GM12878 (cell line): Measurements from ENCODE around the gene ADGRD2. TPM values are rescaled to one million over a fixed set of nuclear protein-coding genes. Genes with fewer than 3 reads are reported as not detected.
A peak's percentile ranks its signal among the peaks of the same experiment; 100 is the strongest.

Experiments
- ATAC-seq: fragments of 200-7000 bp; cut with Tn5 transposase; 3 replicates; pipeline ENCODE4 v1.9.1; 2020; ENCODE audit warnings: mild to moderate bottlenecking, moderate library complexity
- BruUV-seq: library from RNA; stranded (reverse); fragments of 400-500 nt; replicated peaks from 2 replicates; lab custom pipeline; 2021; lab: Mats Ljungman, UMichigan
- CTCF ChIA-PET: fragments of 300-600 bp; sonication (Branson Sonifier 250); formaldehyde crosslinking; extraction: SDS; loops from one replicate; lab custom pipeline; 2021; ENCODE audit warnings: inconsistent platforms; lab: Yijun Ruan, JAX
- POLR2A ChIA-PET: fragments of 350-600 bp; formaldehyde crosslinking; extraction: SDS; loops from one replicate; lab custom pipeline; 2021; ENCODE audit warnings: inconsistent platforms; lab: Charles Lee
- RAD21 ChIA-PET: fragments of 300-600 bp; sonication (Branson Sonifier 250); formaldehyde crosslinking; loops from one replicate; lab custom pipeline; 2023; ENCODE audit warnings: antibody characterized with exemption; ENCODE audit not compliant: unreplicated experiment; lab: Charles Lee
- SMC1A ChIA-PET: fragments of 300-600 bp; sonication (Branson Sonifier 250); formaldehyde crosslinking; loops from one replicate; lab custom pipeline; 2023; ENCODE audit not compliant: unreplicated experiment, uncharacterized antibody; lab: Charles Lee
- DNase-seq: peaks from one replicate; pipeline ENCODE4 v3.0.0-alpha.2; 2011; ENCODE audit warnings: low read depth, low spot score
- FAIRE-seq: peaks from 3 replicates; lab custom pipeline; 2011; peaks lifted over from hg19 to GRCh38; lab: Jason Lieb, UNC
- H2AFZ ChIP-seq: 2 replicates; pipeline ENCODE4 v1.6.0; 2011; ENCODE audit warnings: low read depth, low read length, control low read depth; ENCODE audit not compliant: control insufficient read depth
- H3K27ac ChIP-seq: 2 replicates; pipeline ENCODE4 v1.5.1; 2011; ENCODE audit warnings: control low read depth; ENCODE audit not compliant: control insufficient read depth, insufficient read depth
- H3K27me3 ChIP-seq, 2 experiments: replicated peaks in 1 of 2; 2 replicates each; pipeline versions ENCODE4 v1.6.0 to v1.6.1; 2011; ENCODE audit warnings: low read length in 1 of 2; ENCODE audit not compliant: control insufficient read depth in 2 of 2, insufficient read depth in 2 of 2
- H3K36me3 ChIP-seq, 2 experiments: 2 replicates each; pipeline ENCODE4 v1.5.1; 2011; ENCODE audit warnings: low read length in 1 of 2; ENCODE audit not compliant: control insufficient read depth in 2 of 2, insufficient read depth in 2 of 2
- H3K4me1 ChIP-seq: 2 replicates; pipeline ENCODE4 v1.6.1; 2011; ENCODE audit warnings: mild to moderate bottlenecking, low read length, moderate library complexity, mixed read lengths; ENCODE audit not compliant: control insufficient read depth, insufficient read depth
- H3K4me2 ChIP-seq: 2 replicates; pipeline ENCODE4 v1.6.0; 2011; ENCODE audit warnings: control low read depth; ENCODE audit not compliant: control insufficient read depth, insufficient read depth
- H3K4me3 ChIP-seq: fragments of 200-600 bp; sonication (generic); 2 replicates; pipeline ENCODE4 v1.5.1; 2016
- H3K79me2 ChIP-seq: 2 replicates; pipeline ENCODE4 v1.6.0; 2011; ENCODE audit warnings: low read length; ENCODE audit not compliant: control insufficient read depth, insufficient read depth
- H3K9ac ChIP-seq: 2 replicates; pipeline ENCODE4 v1.8.0; 2011; ENCODE audit warnings: low read length, control low read depth, mixed read lengths; ENCODE audit not compliant: control insufficient read depth, insufficient read depth
- H3K9me3 ChIP-seq: replicated peaks from 3 replicates; pipeline ENCODE4 v1.5.1; 2011; ENCODE audit warnings: mild to moderate bottlenecking, low read length; ENCODE audit not compliant: control insufficient read depth, insufficient read depth
- H4K20me1 ChIP-seq: 2 replicates; pipeline ENCODE4 v1.6.0; 2011; ENCODE audit not compliant: control insufficient read depth, insufficient read depth
- BACH1 ChIP-seq: fragments of 450-650 bp; IDR thresholded peaks from 2 replicates; pipeline ENCODE4 v1.6.1; 2017; ENCODE audit warnings: mild to moderate bottlenecking, borderline replicate concordance
- BRCA1 ChIP-seq: IDR thresholded peaks from 2 replicates; pipeline ENCODE4 v1.6.1; 2011; ENCODE audit warnings: low read depth, low read length, improper control_type of control experiment
- CREM ChIP-seq: IDR thresholded peaks from 2 replicates; pipeline ENCODE4 v1.6.1; 2014; ENCODE audit warnings: antibody characterized with exemption, low read depth
- EP300 ChIP-seq, 2 experiments: fragments of 150-350 bp in 1 of 2; IDR thresholded peaks; 2 replicates each; pipeline ENCODE4 v1.6.1; 2011 to 2012; ENCODE audit warnings: low read depth in 2 of 2, low read length in 2 of 2, borderline replicate concordance in 1 of 2, improper control_type of control experiment in 1 of 2, inconsistent platforms in 1 of 2; ENCODE audit not compliant: control insufficient read depth in 1 of 2
- IKZF1 ChIP-seq: fragments of 450-650 bp; conservative IDR thresholded peaks from 2 replicates; pipeline ENCODE4 v1.6.1; 2017; ENCODE audit warnings: antibody characterized with exemption, mild to moderate bottlenecking
- JUND ChIP-seq: IDR thresholded peaks from 2 replicates; pipeline ENCODE4 v1.6.1; 2012; ENCODE audit warnings: low read depth, mild to moderate bottlenecking, low read length, improper control_type of control experiment, moderate library complexity
- MAX ChIP-seq: IDR thresholded peaks from 2 replicates; pipeline ENCODE4 v1.6.1; 2012; ENCODE audit warnings: low read depth, low read length, improper control_type of control experiment
- MEF2B ChIP-seq: fragments of 450-650 bp; IDR thresholded peaks from 2 replicates; pipeline ENCODE4 v1.6.1; 2018; ENCODE audit warnings: mild to moderate bottlenecking, moderate library complexity; ENCODE audit not compliant: partially characterized antibody, poor library complexity, severe bottlenecking
- NR2C2 ChIP-seq: IDR thresholded peaks from 2 replicates; pipeline ENCODE4 v1.6.1; 2011; ENCODE audit warnings: borderline replicate concordance, low read depth; ENCODE audit not compliant: control insufficient read depth, insufficient read length
- PKNOX1 ChIP-seq: fragments of 450-650 bp; IDR thresholded peaks from 2 replicates; pipeline ENCODE4 v1.6.1; 2016; ENCODE audit warnings: mild to moderate bottlenecking
- RBBP5 ChIP-seq: fragments of 200-600 bp; sonication (generic); conservative IDR thresholded peaks from 2 replicates; pipeline ENCODE4 v1.6.1; 2016
- SMAD5 ChIP-seq: IDR thresholded peaks from 2 replicates; pipeline ENCODE4 v1.6.1; 2016; ENCODE audit warnings: antibody characterized with exemption, low read depth
- SREBF2 ChIP-seq: IDR thresholded peaks from 2 replicates; pipeline ENCODE4 v1.6.1; 2012; ENCODE audit warnings: mild to moderate bottlenecking, low read length
- STAT3 ChIP-seq: IDR thresholded peaks from 2 replicates; pipeline ENCODE4 v1.6.1; 2011; ENCODE audit warnings: low read depth, low read length, improper control_type of control experiment
- YBX1 ChIP-seq: fragments of 450-650 bp; IDR thresholded peaks from 2 replicates; pipeline ENCODE4 v1.6.1; 2016; ENCODE audit warnings: antibody characterized with exemption
- ZBED1 ChIP-seq: IDR thresholded peaks from 2 replicates; pipeline ENCODE4 v1.6.1; 2016; ENCODE audit warnings: borderline replicate concordance
- ZNF217 ChIP-seq: fragments of 450-650 bp; IDR thresholded peaks from 2 replicates; pipeline ENCODE4 v1.6.1; 2017; ENCODE audit warnings: antibody characterized with exemption, mild to moderate bottlenecking
- in situ Hi-C: fragments of 300-500 bp; cut with MboI; formaldehyde crosslinking; loops from 9 replicates; pipeline ENCODE4 v1.14.3; 2018; ENCODE audit warnings: mixed read lengths
- intact Hi-C: fragments of 100-400 bp; cut with micrococcal nuclease; formaldehyde crosslinking; loops from one replicate; pipeline ENCODE4 v1.14.2; 2022; ENCODE audit not compliant: unreplicated experiment
- polyA plus RNA-seq, 11 experiments: library from polyadenylated mRNA; depleted of rRNA in 4 of 11; unstranded in 6 of 11; stranded (reverse) in 5 of 11; fragments of >200 nt; fragmentation: Nextera tagmentation in 4 of 11; fragmentation: Illumina TruSeq in 1 of 11; extraction: Ambion mirVana in 4 of 11; extraction: Trizol in 1 of 11; gene quantifications; 1 replicate in 1 of 11; 2 replicates in 10 of 11; pipeline versions ENCODE4 v1.2.1 to v1.2.3, GENCODE V29; 2011 to 2016; ENCODE audit warnings: inconsistent platforms in 2 of 11, missing spikeins in 2 of 11, low read depth in 1 of 11
- total RNA-seq, 4 experiments: library from RNA; depleted of rRNA in 3 of 4; stranded (reverse); fragments of >200 nt in 3 of 4; fragmentation: Illumina TruSeq in 1 of 4; extraction: Trizol in 1 of 4; gene quantifications; 2 replicates each; pipeline versions ENCODE4 v1.2.1 to v1.2.3, GENCODE V29; 2013 to 2021
- TF ChIP-seq, protein P1 (sequence below): fragments of 450-650 bp; IDR thresholded peaks from 2 replicates; pipeline ENCODE4 v1.6.1; 2017; ENCODE audit warnings: mild to moderate bottlenecking, low read depth, inconsistent platforms; ENCODE audit not compliant: poor library complexity, severe bottlenecking
- TF ChIP-seq, protein P2 (sequence below): fragments of 450-650 bp; IDR thresholded peaks from 2 replicates; pipeline ENCODE4 v1.6.1; 2017; ENCODE audit warnings: borderline replicate concordance

The ADGRD2 gene
- total and polyA plus RNA-seq, 10 of the 15 experiments (the other 5 are each of a cell fraction or from before 2014, with no cell fraction given): not detected

DNA sequence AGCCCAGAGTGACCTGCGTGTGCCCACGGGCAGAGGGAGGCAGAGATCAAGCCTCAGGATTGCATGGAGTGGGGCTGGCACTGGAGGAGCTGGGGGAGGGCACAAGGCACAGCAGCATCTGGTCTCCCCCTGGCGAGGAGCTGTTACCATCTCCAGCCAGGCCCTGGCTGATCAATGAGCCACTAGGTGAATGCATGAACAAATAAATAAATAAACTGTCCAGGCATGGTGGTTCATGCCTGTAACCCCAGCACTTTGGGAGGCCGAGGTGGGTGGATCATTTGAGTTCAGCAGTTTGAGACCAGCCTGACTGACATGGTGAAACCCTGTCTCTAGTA, 20.8 kb upstream of the ADGRD2 start (continued):
- no peak for TF ChIP-seq EP300 (IDR thresholded peaks at IDR 0.05; ENCODE audit: borderline replicate concordance in 1 of 2, control insufficient read depth in 1 of 2, low read depth in 2 of 2, low read length in 2 of 2)
- TF ChIP-seq BRCA1: no peak
- no peak for TF ChIP-seq MEF2B
- TF ChIP-seq JUND: no peak
- no peak for TF ChIP-seq PKNOX1

- ChIA-PET POLR2A (interaction anchor here (1.4 kb wide), 1 partner anchor 15 kb away, joined by 4 read pairs; no protein-coding TSS in a partner anchor), CTCF (no interaction called here), SMC1A (interaction anchor here (0.6 kb wide), 2 partner anchors 287 to 335 kb away, joined by 3 read pairs; no protein-coding TSS in a partner anchor), RAD21 (interaction anchor here (0.7 kb wide), 2 partner anchors 1401 to 1885 kb away, joined by 3 to 4 read pairs; no protein-coding TSS in a partner anchor)
- no peak overlapping the region for H3K27ac ChIP-seq
- DNase-seq (peak; percentile 39), ATAC-seq (peak; percentile 59), FAIRE-seq (no peak)
- H3K4me3 ChIP-seq: no peak overlapping the region
- no peaks in the 10 kb centered on the region for H4K20me1 ChIP-seq
- BruUV-seq: no TSS peak
- H2AFZ ChIP-seq: no peak overlapping the region; the same call in 1 of the 2 replicates
- intact Hi-C loops (no loop called here), in situ Hi-C loops (no loop called here)
- H3K79me2 ChIP-seq: no peaks in the 10 kb centered on the region
- peak overlapping the region; percentile 33; the same call in 1 of the 2 replicates for H3K4me2 ChIP-seq
- peaks cover 3% of the 10 kb centered on the region; the same call in 1 of the 3 replicates for H3K9me3 ChIP-seq
- H3K4me1 ChIP-seq: peaks cover 9% of the 10 kb centered on the region
- no peaks in the 10 kb centered on the region for H3K36me3 ChIP-seq
- no peak overlapping the region for H3K9ac ChIP-seq
- H3K27me3 ChIP-seq: no peaks in the 10 kb centered on the region
- TF ChIP-seq, protein P1, sequence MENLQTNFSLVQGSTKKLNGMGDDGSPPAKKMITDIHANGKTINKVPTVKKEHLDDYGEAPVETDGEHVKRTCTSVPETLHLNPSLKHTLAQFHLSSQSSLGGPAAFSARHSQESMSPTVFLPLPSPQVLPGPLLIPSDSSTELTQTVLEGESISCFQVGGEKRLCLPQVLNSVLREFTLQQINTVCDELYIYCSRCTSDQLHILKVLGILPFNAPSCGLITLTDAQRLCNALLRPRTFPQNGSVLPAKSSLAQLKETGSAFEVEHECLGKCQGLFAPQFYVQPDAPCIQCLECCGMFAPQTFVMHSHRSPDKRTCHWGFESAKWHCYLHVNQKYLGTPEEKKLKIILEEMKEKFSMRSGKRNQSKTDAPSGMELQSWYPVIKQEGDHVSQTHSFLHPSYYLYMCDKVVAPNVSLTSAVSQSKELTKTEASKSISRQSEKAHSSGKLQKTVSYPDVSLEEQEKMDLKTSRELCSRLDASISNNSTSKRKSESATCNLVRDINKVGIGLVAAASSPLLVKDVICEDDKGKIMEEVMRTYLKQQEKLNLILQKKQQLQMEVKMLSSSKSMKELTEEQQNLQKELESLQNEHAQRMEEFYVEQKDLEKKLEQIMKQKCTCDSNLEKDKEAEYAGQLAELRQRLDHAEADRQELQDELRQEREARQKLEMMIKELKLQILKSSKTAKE: peak; percentile 64
- no peak for TF ChIP-seq YBX1
- TF ChIP-seq IKZF1: no peak
- TF ChIP-seq ZBED1: no peak
- no peak for TF ChIP-seq STAT3
- no peak for TF ChIP-seq RBBP5
- TF ChIP-seq SMAD5: no peak
- TF ChIP-seq NR2C2: no peak
- TF ChIP-seq ZNF217: no peak
- TF ChIP-seq BRCA1: no peak
- no peak for TF ChIP-seq SREBF2
- no peak for TF ChIP-seq MAX
- TF ChIP-seq CREM: no peak; the same call in 1 of the 2 replicates
- no peak for TF ChIP-seq BACH1
- TF ChIP-seq, protein P2, sequence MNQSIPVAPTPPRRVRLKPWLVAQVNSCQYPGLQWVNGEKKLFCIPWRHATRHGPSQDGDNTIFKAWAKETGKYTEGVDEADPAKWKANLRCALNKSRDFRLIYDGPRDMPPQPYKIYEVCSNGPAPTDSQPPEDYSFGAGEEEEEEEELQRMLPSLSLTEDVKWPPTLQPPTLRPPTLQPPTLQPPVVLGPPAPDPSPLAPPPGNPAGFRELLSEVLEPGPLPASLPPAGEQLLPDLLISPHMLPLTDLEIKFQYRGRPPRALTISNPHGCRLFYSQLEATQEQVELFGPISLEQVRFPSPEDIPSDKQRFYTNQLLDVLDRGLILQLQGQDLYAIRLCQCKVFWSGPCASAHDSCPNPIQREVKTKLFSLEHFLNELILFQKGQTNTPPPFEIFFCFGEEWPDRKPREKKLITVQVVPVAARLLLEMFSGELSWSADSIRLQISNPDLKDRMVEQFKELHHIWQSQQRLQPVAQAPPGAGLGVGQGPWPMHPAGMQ: no peak
These were observed 13.9 kb upstream of the ADGRD2 start for GRCh38 chr9:124436320-124436719.
